ENCODE data around the gene SSMEM1.

DNA sequence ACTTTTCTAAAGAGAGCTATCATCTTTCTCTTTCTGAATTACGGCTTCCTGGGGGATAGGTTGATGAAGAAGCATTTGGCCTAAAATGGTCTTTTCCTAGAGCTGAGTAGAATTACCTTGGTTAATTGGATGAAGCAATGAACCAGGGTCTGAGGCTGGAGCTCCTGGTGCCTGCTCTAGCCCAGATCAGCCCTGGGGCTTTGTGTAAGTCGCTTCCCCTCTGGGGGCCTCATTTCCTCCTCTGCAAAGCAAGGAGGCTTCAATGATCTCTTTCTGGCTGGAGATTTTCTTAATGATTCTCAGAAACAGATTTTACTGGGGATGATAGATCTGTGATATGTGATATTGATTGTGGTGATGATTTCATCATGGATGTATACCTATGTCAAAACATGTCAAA lies 55.5 kb downstream of the SSMEM1 start:
- TF ChIP-seq, protein P1, sequence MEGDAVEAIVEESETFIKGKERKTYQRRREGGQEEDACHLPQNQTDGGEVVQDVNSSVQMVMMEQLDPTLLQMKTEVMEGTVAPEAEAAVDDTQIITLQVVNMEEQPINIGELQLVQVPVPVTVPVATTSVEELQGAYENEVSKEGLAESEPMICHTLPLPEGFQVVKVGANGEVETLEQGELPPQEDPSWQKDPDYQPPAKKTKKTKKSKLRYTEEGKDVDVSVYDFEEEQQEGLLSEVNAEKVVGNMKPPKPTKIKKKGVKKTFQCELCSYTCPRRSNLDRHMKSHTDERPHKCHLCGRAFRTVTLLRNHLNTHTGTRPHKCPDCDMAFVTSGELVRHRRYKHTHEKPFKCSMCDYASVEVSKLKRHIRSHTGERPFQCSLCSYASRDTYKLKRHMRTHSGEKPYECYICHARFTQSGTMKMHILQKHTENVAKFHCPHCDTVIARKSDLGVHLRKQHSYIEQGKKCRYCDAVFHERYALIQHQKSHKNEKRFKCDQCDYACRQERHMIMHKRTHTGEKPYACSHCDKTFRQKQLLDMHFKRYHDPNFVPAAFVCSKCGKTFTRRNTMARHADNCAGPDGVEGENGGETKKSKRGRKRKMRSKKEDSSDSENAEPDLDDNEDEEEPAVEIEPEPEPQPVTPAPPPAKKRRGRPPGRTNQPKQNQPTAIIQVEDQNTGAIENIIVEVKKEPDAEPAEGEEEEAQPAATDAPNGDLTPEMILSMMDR (conservative IDR thresholded peaks at IDR 0.05; ENCODE audit: low read length): no peak
- TF ChIP-seq EZH2phosphoT487 (IDR thresholded peaks at IDR 0.05; ENCODE audit: borderline replicate concordance, low read depth, low read length): no peak
